H9 (cell line): ENCODE results near the gene LNP1. TPM values are rescaled to one million over a fixed set of nuclear protein-coding genes. Genes with fewer than 3 reads are reported as not detected.

Experiments
- DNase-seq: peaks from one replicate; pipeline ENCODE4 v3.0.0-alpha.2; 2017
- H2AFZ ChIP-seq: one replicate; pipeline ENCODE4 v1.6.1; 2013; ENCODE audit warnings: mild to moderate bottlenecking, low read length, control low read depth, moderate library complexity
- H2AK5ac ChIP-seq: 2 replicates; pipeline ENCODE4 v1.6.1; 2013; ENCODE audit warnings: low read length, control low read depth, mixed read lengths; ENCODE audit not compliant: insufficient read length
- H2BK120ac ChIP-seq: one replicate; pipeline ENCODE4 v1.6.1; 2013; ENCODE audit warnings: low read depth, mild to moderate bottlenecking, low read length, control low read depth, inconsistent platforms; ENCODE audit not compliant: poor library complexity, severe bottlenecking
- H2BK12ac ChIP-seq: 2 replicates; pipeline ENCODE4 v1.6.1; 2013; ENCODE audit warnings: low read length, control low read depth, mixed read lengths, low read depth; ENCODE audit not compliant: insufficient read length
- H2BK15ac ChIP-seq: 2 replicates; pipeline ENCODE4 v1.6.1; 2013; ENCODE audit warnings: low read depth, low read length, control low read depth
- H2BK20ac ChIP-seq: one replicate; pipeline ENCODE4 v1.6.1; 2013; ENCODE audit warnings: low read depth, mild to moderate bottlenecking, low read length, control low read depth, inconsistent platforms; ENCODE audit not compliant: poor library complexity, severe bottlenecking
- H2BK5ac ChIP-seq: 2 replicates; pipeline ENCODE4 v1.6.1; 2013; ENCODE audit warnings: low read length, control low read depth, mixed read lengths; ENCODE audit not compliant: insufficient read length
- H3K14ac ChIP-seq: 2 replicates; pipeline ENCODE4 v1.6.1; 2013; ENCODE audit warnings: low read length, control low read depth; ENCODE audit not compliant: insufficient read depth
- H3K18ac ChIP-seq: 2 replicates; pipeline ENCODE4 v1.6.1; 2013; ENCODE audit warnings: low read depth, mild to moderate bottlenecking, mixed read lengths, low read length, control low read depth; ENCODE audit not compliant: insufficient read length
- H3K23ac ChIP-seq: 2 replicates; pipeline ENCODE4 v1.6.1; 2013; ENCODE audit warnings: low read length, control low read depth, mixed read lengths, low read depth; ENCODE audit not compliant: insufficient read length
- H3K23me2 ChIP-seq: 2 replicates; pipeline ENCODE4 v1.6.1; 2013; ENCODE audit warnings: low read depth, mild to moderate bottlenecking, mixed read lengths, low read length, control low read depth; ENCODE audit not compliant: insufficient read length, poor library complexity, severe bottlenecking
- H3K27ac ChIP-seq: 2 replicates; pipeline ENCODE4 v1.5.1; 2013; ENCODE audit warnings: low read length, control low read depth, mixed read lengths, low read depth; ENCODE audit not compliant: insufficient read length
- H3K27me3 ChIP-seq: 2 replicates; pipeline ENCODE4 v1.6.1; 2013; ENCODE audit warnings: low read length, control low read depth, inconsistent platforms; ENCODE audit not compliant: insufficient read depth
- H3K4ac ChIP-seq: 2 replicates; pipeline ENCODE4 v1.6.1; 2013; ENCODE audit warnings: low read depth, mild to moderate bottlenecking, control low read depth, inconsistent platforms, low read length, moderate library complexity
- H3K4me1 ChIP-seq: 2 replicates; pipeline ENCODE4 v1.6.1; 2013; ENCODE audit warnings: low read length, control low read depth, inconsistent platforms; ENCODE audit not compliant: insufficient read depth
- H3K4me2 ChIP-seq: 2 replicates; pipeline ENCODE4 v1.6.1; 2013; ENCODE audit warnings: low read length, control low read depth, mixed read lengths; ENCODE audit not compliant: insufficient read length, insufficient read depth
- H3K56ac ChIP-seq: 2 replicates; pipeline ENCODE4 v1.6.1; 2013; ENCODE audit warnings: low read depth, mild to moderate bottlenecking, mixed read lengths, low read length, control low read depth; ENCODE audit not compliant: insufficient read length
- H3K79me1 ChIP-seq: 2 replicates; pipeline ENCODE4 v1.6.1; 2013; ENCODE audit warnings: low read depth, mild to moderate bottlenecking, moderate library complexity, low read length, control low read depth, inconsistent platforms; ENCODE audit not compliant: insufficient read depth, poor library complexity, severe bottlenecking
- H3K79me2 ChIP-seq: 2 replicates; pipeline ENCODE4 v1.6.1; 2013; ENCODE audit warnings: low read length, control low read depth, inconsistent platforms; ENCODE audit not compliant: insufficient read depth
- H3K9ac ChIP-seq: 2 replicates; pipeline ENCODE4 v1.6.1; 2013; ENCODE audit warnings: low read length, control low read depth, mixed read lengths; ENCODE audit not compliant: insufficient read length; ENCODE audit errors: extremely low read depth
- H3K9me3 ChIP-seq: one replicate; pipeline ENCODE4 v1.6.1; 2013; ENCODE audit warnings: low read depth, low read length, inconsistent platforms; ENCODE audit not compliant: control insufficient read depth
- H3T11ph ChIP-seq: one replicate; pipeline ENCODE4 v1.6.1; 2013; ENCODE audit warnings: mild to moderate bottlenecking, low read length, control low read depth, inconsistent platforms
- H4K20me1 ChIP-seq: one replicate; pipeline ENCODE4 v1.6.1; 2013; ENCODE audit not compliant: control insufficient read depth, insufficient read length, insufficient read depth
- H4K5ac ChIP-seq: 2 replicates; pipeline ENCODE4 v1.6.1; 2013; ENCODE audit warnings: low read depth, mild to moderate bottlenecking, mixed read lengths, low read length, control low read depth; ENCODE audit not compliant: insufficient read length
- H4K8ac ChIP-seq: replicated peaks from 2 replicates; pipeline ENCODE4 v1.6.1; 2013; ENCODE audit warnings: low read length, control low read depth, mixed read lengths, low read depth; ENCODE audit not compliant: insufficient read length
- H4K91ac ChIP-seq: 2 replicates; pipeline ENCODE4 v1.6.1; 2013; ENCODE audit warnings: low read depth, mild to moderate bottlenecking, moderate library complexity, mixed read lengths, low read length, control low read depth; ENCODE audit not compliant: insufficient read length
- H3K27ac Mint-ChIP-seq, 3 experiments: 2 replicates in 2 of 3; 3 replicates in 1 of 3; pipeline ENCODE4 v1.8.0; 2020 to 2021; ENCODE audit warnings: mixed read lengths in 3 of 3, mild to moderate bottlenecking in 1 of 3, moderate library complexity in 1 of 3
- H3K27me3 Mint-ChIP-seq: 2 replicates; pipeline ENCODE4 v1.8.0; 2021; ENCODE audit warnings: low read depth, mild to moderate bottlenecking, moderate library complexity, mixed read lengths
- H3K36me3 Mint-ChIP-seq, 3 experiments: 2 replicates in 2 of 3; 3 replicates in 1 of 3; pipeline ENCODE4 v1.8.0; 2020 to 2021; ENCODE audit warnings: low read depth in 3 of 3, mixed read lengths in 3 of 3; ENCODE audit not compliant: insufficient read depth in 1 of 3
- H3K4me1 Mint-ChIP-seq, 2 experiments: 2 replicates each; pipeline ENCODE4 v1.8.0; 2020; ENCODE audit warnings: mixed read lengths in 2 of 2
- H3K4me3 Mint-ChIP-seq, 2 experiments: 2 replicates in 1 of 2; 3 replicates in 1 of 2; pipeline ENCODE4 v1.8.0; 2020 to 2021; ENCODE audit warnings: mild to moderate bottlenecking in 2 of 2, mixed read lengths in 2 of 2, moderate library complexity in 1 of 2
- H3K9me3 Mint-ChIP-seq, 2 experiments: 2 replicates in 1 of 2; 3 replicates in 1 of 2; pipeline ENCODE4 v1.8.0; 2020; ENCODE audit warnings: mild to moderate bottlenecking in 2 of 2, mixed read lengths in 2 of 2, moderate library complexity in 1 of 2
- WGBS: extraction: QIAGEN DNeasy Blood & Tissue Kit; methylation state at CpG from one replicate; pipeline ENCODE4 v1.1.7; 2013; ENCODE audit warnings: missing lambda C conversion rate, low lambda C conversion rate, mixed read lengths; ENCODE audit not compliant: insufficient read length; ENCODE audit errors: extremely low coverage; 5-methylcytosine and 5-hydroxymethylcytosine counted together
- total RNA-seq: library from RNA; stranded (reverse); gene quantifications from 2 replicates; pipeline ENCODE4 v1.2.1, GENCODE V29; 2021
- TF ChIP-seq, protein P1 (sequence below): fragments of 200-600 bp; sonication (generic); conservative IDR thresholded peaks from 3 replicates; pipeline ENCODE4 v1.8.0; 2021; ENCODE audit warnings: antibody characterized with exemption, mild to moderate bottlenecking

The LNP1 gene
- total RNA-seq, 1 experiment from 2014 or later = 4.1 TPM

DNA sequence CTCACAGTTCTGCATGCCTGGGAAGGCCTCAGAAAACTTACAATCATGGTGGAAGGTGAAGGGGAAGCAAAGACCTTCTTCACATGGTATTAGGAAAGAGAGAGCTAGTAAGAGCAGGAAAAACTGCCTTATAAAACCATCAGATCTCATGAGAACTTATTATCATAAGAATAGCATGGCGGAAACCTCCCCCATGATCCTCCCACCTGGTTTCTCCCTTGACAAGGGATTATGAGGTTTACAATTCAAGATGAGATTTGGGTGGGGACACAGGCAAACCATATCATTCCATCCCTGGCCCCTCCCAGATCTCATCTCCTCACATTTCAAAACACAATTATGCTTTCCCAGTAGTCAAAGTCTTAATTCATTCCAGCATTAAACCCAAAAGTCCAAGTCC, 56.5 kb downstream of the LNP1 start:
- Mint-ChIP-seq H3K4me3 (no peak overlapping the region), H3K36me3 (peaks cover 14 to 42% (median 16%) of the 10 kb centered on the region in 3 experiments), H3K9me3 (peaks cover 7 to 14% of the 10 kb centered on the region in 2 experiments; a peak in 3 of 5 replicates), H3K27me3 (no peaks in the 10 kb centered on the region), H3K4me1 (peaks cover 10 to 13% of the 10 kb centered on the region in 2 experiments), H3K27ac (no peak overlapping the region)
- no peaks in the 10 kb centered on the region for H3K4me1 ChIP-seq
- no peak overlapping the region for H2AK5ac ChIP-seq
- H3K79me1 ChIP-seq = no peaks in the 10 kb centered on the region
- no CpG with 5 or more reads among the region's 1 CpG for WGBS
- no peak overlapping the region for H2BK15ac ChIP-seq
- H3K9me3 ChIP-seq = no peaks in the 10 kb centered on the region
- no peak overlapping the region for H3K27ac ChIP-seq
- no peak overlapping the region for H3K18ac ChIP-seq
- no peak overlapping the region for H3K4me2 ChIP-seq
- no peak overlapping the region for H3K14ac ChIP-seq
- no peak for DNase-seq
- no peak overlapping the region for H3T11ph ChIP-seq
- H2AFZ ChIP-seq = no peak overlapping the region
- H2BK12ac ChIP-seq = no peak overlapping the region
- no peak overlapping the region for H2BK5ac ChIP-seq
- H3K4ac ChIP-seq = no peak overlapping the region
- no peaks in the 10 kb centered on the region for H4K20me1 ChIP-seq
- no peak overlapping the region for H2BK120ac ChIP-seq
- no peak overlapping the region for H4K5ac ChIP-seq
- no peaks in the 10 kb centered on the region for H3K27me3 ChIP-seq
- no peak overlapping the region for H4K91ac ChIP-seq
- H4K8ac ChIP-seq = no peak overlapping the region
- H3K23me2 ChIP-seq = no peaks in the 10 kb centered on the region
- H3K79me2 ChIP-seq = no peaks in the 10 kb centered on the region
- no peak overlapping the region for H3K9ac ChIP-seq
- TF ChIP-seq, protein P1, sequence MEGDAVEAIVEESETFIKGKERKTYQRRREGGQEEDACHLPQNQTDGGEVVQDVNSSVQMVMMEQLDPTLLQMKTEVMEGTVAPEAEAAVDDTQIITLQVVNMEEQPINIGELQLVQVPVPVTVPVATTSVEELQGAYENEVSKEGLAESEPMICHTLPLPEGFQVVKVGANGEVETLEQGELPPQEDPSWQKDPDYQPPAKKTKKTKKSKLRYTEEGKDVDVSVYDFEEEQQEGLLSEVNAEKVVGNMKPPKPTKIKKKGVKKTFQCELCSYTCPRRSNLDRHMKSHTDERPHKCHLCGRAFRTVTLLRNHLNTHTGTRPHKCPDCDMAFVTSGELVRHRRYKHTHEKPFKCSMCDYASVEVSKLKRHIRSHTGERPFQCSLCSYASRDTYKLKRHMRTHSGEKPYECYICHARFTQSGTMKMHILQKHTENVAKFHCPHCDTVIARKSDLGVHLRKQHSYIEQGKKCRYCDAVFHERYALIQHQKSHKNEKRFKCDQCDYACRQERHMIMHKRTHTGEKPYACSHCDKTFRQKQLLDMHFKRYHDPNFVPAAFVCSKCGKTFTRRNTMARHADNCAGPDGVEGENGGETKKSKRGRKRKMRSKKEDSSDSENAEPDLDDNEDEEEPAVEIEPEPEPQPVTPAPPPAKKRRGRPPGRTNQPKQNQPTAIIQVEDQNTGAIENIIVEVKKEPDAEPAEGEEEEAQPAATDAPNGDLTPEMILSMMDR = no peak
- no peak overlapping the region for H3K23ac ChIP-seq
- no peak overlapping the region for H3K56ac ChIP-seq
- H2BK20ac ChIP-seq = no peak overlapping the region
